HEK293T (cell line): ENCODE data around the gene P2RY2.

Source experiments
- CTCF ChIA-PET: fragments of 350-600 bp; formaldehyde crosslinking; extraction: SDS; loops from one replicate; lab custom pipeline; 2021; ENCODE audit warnings: antibody characterized with exemption, inconsistent platforms; lab: Yijun Ruan, JAX
- POLR2A ChIA-PET: fragments of 350-600 bp; formaldehyde crosslinking; extraction: SDS; loops from one replicate; lab custom pipeline; 2020; ENCODE audit warnings: antibody characterized with exemption, inconsistent platforms; lab: Yijun Ruan, JAX
- DNase-seq: peaks from one replicate; pipeline ENCODE4 v3.0.0; 2012; ENCODE audit warnings: mixed read lengths; ENCODE audit errors: extremely low spot score
- ARNT ChIP-seq: fragments of 450-650 bp; IDR thresholded peaks from 2 replicates; pipeline ENCODE4 v1.6.1; 2017; ENCODE audit warnings: mild to moderate bottlenecking
- BHLHE40 ChIP-seq: fragments of 450-650 bp; IDR thresholded peaks from 2 replicates; pipeline ENCODE4 v1.6.1; 2016; ENCODE audit warnings: mild to moderate bottlenecking, moderate library complexity, borderline replicate concordance
- CTBP1 ChIP-seq: fragments of 450-650 bp; IDR thresholded peaks from 2 replicates; pipeline ENCODE4 v1.6.1; 2016; ENCODE audit warnings: borderline replicate concordance
- ELF4 ChIP-seq: fragments of 450-650 bp; IDR thresholded peaks from 2 replicates; pipeline ENCODE4 v1.6.1; 2017; ENCODE audit warnings: antibody characterized with exemption
- FOXA1 ChIP-seq: fragments of 450-650 bp; IDR thresholded peaks from 2 replicates; pipeline ENCODE4 v1.6.1; 2016; ENCODE audit warnings: mild to moderate bottlenecking
- FOXK2 ChIP-seq: fragments of 450-650 bp; IDR thresholded peaks from 2 replicates; pipeline ENCODE4 v1.6.1; 2016; ENCODE audit warnings: mild to moderate bottlenecking
- FOXM1 ChIP-seq: fragments of 450-650 bp; IDR thresholded peaks from 2 replicates; pipeline ENCODE4 v1.6.1; 2017; ENCODE audit warnings: mild to moderate bottlenecking, borderline replicate concordance
- HDGF ChIP-seq: fragments of 450-650 bp; IDR thresholded peaks from 2 replicates; pipeline ENCODE4 v1.6.1; 2017; ENCODE audit warnings: antibody characterized with exemption, borderline replicate concordance
- L3MBTL2 ChIP-seq: fragments of 450-650 bp; conservative IDR thresholded peaks from 2 replicates; pipeline ENCODE4 v1.6.1; 2016; ENCODE audit warnings: mild to moderate bottlenecking
- LEF1 ChIP-seq: fragments of 450-650 bp; IDR thresholded peaks from 2 replicates; pipeline ENCODE4 v1.6.1; 2017; ENCODE audit warnings: mild to moderate bottlenecking, borderline replicate concordance
- NFRKB ChIP-seq: fragments of 450-650 bp; IDR thresholded peaks from 2 replicates; pipeline ENCODE4 v1.6.1; 2016; ENCODE audit warnings: mild to moderate bottlenecking, moderate library complexity
- SP1 ChIP-seq: fragments of 450-650 bp; IDR thresholded peaks from 2 replicates; pipeline ENCODE4 v1.6.1; 2017
- SUZ12 ChIP-seq: fragments of 450-650 bp; IDR thresholded peaks from 2 replicates; pipeline ENCODE4 v1.6.1; 2016; ENCODE audit warnings: mild to moderate bottlenecking
- TARDBP ChIP-seq: fragments of 450-650 bp; IDR thresholded peaks from 2 replicates; pipeline ENCODE4 v1.6.1; 2016
- ZNF384 ChIP-seq: fragments of 450-650 bp; IDR thresholded peaks from 2 replicates; pipeline ENCODE4 v1.6.1; 2016
- TF ChIP-seq, protein P1 (sequence below): fragments of 450-650 bp; IDR thresholded peaks from 2 replicates; pipeline ENCODE4 v1.6.1; 2016

Gene P2RY2

DNA sequence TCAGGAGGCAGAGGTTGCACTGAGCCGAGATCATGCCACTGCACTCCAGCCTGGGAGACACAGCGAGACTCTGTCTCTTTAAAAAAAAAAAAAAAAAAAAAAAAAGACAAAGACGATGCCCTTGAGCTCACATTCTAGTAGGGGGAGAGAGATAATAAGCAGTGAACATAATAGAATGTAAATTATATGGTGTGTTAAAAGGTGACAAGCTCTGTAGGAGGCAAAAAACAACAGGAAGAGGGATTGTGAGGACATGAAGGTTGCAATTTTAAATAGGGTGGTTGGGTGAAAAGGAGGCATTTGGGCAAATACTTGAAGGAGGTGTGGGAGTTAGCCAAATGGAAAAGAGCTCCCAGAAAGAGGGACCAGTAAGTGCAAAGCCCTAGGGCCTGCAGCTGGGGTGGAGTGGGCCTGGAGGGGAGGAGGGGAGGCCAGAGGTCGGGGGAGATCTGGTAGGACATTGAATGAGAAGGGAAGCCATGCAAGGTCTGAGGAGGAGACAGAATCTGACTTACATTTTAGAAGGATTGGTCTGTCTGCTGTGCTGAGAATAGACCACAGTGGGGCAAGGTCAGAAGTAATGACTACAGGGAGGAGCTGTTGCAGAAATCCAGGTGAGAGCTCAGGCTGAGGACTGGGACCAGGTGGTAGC, 26.6 kb downstream of the P2RY2 start:
- CTCF ChIA-PET, result interaction anchor here (0.7 to 1.3 kb wide), 5 partner anchors 8 to 90 kb away, joined by 3 to 7 read pairs (median 4); no protein-coding TSS in a partner anchor
- TF ChIP-seq, protein P1, sequence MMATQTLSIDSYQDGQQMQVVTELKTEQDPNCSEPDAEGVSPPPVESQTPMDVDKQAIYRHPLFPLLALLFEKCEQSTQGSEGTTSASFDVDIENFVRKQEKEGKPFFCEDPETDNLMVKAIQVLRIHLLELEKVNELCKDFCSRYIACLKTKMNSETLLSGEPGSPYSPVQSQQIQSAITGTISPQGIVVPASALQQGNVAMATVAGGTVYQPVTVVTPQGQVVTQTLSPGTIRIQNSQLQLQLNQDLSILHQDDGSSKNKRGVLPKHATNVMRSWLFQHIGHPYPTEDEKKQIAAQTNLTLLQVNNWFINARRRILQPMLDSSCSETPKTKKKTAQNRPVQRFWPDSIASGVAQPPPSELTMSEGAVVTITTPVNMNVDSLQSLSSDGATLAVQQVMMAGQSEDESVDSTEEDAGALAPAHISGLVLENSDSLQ, result no peak
- TF ChIP-seq L3MBTL2 (no peak), SP1 (no peak), NFRKB (no peak), CTBP1 (no peak), FOXM1 (no peak), ARNT (no peak), ELF4 (no peak)
- no peak for DNase-seq
- POLR2A ChIA-PET, result no interaction called here

DNA sequence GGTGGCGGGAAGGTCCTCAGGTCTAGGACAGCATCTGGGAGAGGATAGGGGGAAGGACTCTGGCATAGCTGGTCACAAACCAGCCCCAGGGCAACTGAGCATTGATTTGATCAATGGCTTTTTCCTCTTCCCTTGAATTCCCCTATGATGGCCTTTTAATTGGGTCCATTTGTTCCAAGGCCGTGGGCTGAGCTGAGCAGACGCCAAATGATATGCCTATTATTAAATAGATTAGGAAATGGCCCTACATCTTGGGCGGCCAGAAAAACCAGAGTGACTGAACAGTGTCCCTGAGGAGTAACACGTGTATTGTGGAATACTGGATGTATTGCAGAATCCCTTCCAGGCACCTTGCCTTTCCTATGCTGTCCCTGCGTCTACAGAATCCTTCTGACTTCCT, 27.4 kb downstream of the P2RY2 start:
- ChIA-PET CTCF (interaction anchor here (1.1 to 1.3 kb wide), 2 partner anchors 8 to 43 kb away, joined by 3 to 7 read pairs; no protein-coding TSS in a partner anchor), POLR2A (no interaction called here)
- no peak for DNase-seq
- TF ChIP-seq L3MBTL2, result no peak
- no peak for TF ChIP-seq LEF1

DNA sequence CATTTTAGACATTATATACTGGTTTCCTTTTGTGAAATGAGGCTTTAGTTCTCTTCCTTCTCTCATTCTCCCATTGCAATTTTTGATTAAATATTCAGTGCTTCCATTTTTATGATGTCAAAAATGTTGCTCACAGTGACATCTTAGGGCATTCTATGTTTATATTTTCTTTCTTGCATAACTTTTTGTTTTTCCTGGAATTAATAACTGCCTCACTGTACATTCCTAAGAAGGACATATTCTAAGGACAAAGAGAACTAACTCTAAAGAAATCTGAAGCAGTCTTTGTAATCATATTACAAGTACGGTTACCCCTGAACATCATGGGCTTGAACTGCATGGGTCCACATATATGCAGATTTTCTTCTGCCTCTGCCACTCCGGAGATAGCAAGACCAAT, 28.2 kb downstream of the P2RY2 start:
- POLR2A ChIA-PET, result interaction anchor here (0.6 kb wide), 2 partner anchors 129 to 369 kb away, joined by 3 read pairs; no protein-coding TSS in a partner anchor
- DNase-seq, result no peak
- TF ChIP-seq BHLHE40 (no peak), FOXM1 (no peak), ELF4 (no peak)
- TF ChIP-seq, protein P1, result no peak
- CTCF ChIA-PET, result no interaction called here

DNA sequence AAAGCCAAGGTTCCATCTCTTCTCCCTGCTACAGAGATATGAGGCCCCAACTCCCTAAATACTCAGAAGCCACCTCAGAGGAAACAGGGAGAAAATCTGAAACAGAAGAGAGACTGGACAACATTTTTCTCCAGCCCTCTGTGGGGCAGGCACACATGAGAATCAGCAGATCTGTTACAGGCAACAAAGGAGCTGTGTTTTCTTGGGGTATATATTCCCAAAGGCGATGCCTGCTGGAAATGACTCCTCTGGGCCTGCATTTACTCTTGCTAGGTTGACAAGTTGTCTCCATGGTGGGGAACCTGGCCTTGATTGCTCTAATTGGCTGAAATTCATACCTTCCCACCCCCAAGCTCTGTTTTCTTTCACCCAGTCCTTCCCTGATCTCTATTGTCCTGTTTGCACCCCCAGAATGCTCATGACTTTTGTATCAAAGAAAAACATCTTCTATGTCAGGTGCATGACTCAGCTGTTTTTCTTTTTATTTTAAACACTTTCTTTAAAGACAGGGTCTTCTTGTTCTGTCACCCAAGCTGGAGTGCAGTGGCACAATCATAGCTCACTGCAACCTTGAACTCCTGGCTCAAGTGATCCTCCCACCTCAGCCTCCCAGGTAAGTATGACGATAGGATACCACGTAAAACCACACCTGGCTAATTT, 30.6 kb downstream of the P2RY2 start:
- ChIA-PET CTCF (no interaction called here), POLR2A (no interaction called here)
- no peak for DNase-seq
- TF ChIP-seq SUZ12 (no peak), BHLHE40 (no peak), ZNF384 (no peak)

DNA sequence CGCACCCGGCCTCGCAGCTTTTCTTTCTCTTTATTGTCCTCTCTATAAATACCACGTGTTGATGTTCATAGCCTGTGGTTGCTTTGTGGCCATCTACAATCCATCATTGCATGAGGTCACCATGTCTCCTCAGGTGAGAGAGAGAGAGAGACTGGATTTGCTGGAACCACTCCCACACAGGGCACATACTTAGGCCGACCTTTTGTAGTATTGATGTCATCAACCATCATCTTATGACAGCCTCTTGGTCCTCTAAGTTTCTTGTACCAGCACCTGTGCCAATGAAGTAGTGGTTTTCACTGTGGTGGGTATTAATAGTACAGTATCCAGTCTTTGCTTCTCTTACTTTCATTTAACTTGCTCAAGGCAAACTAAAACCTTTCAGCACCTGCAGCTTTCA, 31.2 kb downstream of the P2RY2 start:
- DNase-seq, result no peak
- TF ChIP-seq BHLHE40 (no peak), ELF4 (no peak), SUZ12 (no peak), TARDBP (no peak), ARNT (no peak), HDGF (no peak), SP1 (no peak), L3MBTL2 (no peak), NFRKB (no peak), FOXK2 (no peak), FOXA1 (no peak), CTBP1 (no peak), ZNF384 (no peak), FOXM1 (no peak), LEF1 (no peak)
- TF ChIP-seq, protein P1, result no peak
- ChIA-PET CTCF (no interaction called here), POLR2A (no interaction called here)

DNA sequence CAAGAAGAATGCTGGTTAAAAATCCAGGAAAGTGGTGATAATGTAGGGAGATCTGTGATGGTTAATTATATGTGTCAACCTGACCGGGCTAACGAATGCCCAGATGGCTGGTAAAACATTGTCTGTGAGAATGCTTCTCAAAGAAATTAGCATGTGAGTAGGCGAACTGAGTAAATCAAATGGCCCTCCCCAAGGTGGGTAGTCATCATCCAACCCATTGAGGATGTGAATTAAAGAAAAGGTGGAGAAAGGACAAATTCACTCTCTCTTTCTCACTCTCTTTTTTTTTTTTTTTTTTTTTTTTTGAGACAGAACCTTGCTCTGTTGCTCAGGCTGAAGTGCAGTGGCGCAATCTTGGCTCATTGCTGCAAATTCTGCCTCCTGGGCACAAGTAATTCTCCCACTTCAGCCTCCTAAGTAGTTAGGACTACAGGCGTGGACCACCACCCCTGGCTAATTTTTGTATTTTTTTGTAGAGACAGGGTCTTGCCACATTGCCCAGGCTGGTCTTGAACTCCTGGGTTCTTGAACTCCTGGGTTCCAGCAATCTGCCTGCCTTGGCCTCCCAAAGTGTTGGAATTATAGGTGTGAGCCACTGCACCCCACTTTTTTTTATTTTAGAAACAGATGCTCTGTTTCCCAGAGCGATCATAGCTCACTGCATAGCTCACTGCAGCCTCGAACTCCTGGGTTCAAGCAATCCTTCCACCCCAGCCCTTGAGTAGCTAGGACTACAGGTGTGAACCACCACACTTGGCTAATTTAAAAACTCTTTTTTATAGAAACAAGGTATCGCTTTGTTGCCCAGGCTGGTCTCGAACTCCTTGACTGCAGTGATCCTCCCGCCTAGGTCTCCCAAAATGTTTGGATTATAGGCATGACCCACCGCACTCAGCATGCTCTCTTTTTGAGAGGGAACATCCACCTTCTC, 32.0 kb downstream of the P2RY2 start:
- TF ChIP-seq L3MBTL2, result no peak
- TF ChIP-seq, protein P1, result no peak
- TF ChIP-seq ELF4, result no peak
- no peak for TF ChIP-seq SUZ12
- no peak for TF ChIP-seq ARNT
- TF ChIP-seq BHLHE40, result no peak
- no peak for TF ChIP-seq CTBP1
- POLR2A ChIA-PET, result no interaction called here
- CTCF ChIA-PET, result no interaction called here
- DNase-seq, result no peak
